Measurements from ENCODE around the gene SEMA6A. TPM values are rescaled to one million over a fixed set of nuclear protein-coding genes. Genes with fewer than 3 reads are reported as not detected.

The SEMA6A gene
- total RNA-seq, 1 donor from 2014 or later = 17.8 TPM

GRCh38 chr5:116518423-116518822 is 56.2 kb downstream of the SEMA6A start:
- no peaks in the 10 kb centered on the region for H3K36me3 ChIP-seq
- no peaks in the 10 kb centered on the region for H3K27me3 ChIP-seq
- no peaks in the 10 kb centered on the region for H3K9me3 ChIP-seq
- no peak for DNase-seq (ENCODE audit: low spot score in 2 of 2)
- TF ChIP-seq, protein P1, sequence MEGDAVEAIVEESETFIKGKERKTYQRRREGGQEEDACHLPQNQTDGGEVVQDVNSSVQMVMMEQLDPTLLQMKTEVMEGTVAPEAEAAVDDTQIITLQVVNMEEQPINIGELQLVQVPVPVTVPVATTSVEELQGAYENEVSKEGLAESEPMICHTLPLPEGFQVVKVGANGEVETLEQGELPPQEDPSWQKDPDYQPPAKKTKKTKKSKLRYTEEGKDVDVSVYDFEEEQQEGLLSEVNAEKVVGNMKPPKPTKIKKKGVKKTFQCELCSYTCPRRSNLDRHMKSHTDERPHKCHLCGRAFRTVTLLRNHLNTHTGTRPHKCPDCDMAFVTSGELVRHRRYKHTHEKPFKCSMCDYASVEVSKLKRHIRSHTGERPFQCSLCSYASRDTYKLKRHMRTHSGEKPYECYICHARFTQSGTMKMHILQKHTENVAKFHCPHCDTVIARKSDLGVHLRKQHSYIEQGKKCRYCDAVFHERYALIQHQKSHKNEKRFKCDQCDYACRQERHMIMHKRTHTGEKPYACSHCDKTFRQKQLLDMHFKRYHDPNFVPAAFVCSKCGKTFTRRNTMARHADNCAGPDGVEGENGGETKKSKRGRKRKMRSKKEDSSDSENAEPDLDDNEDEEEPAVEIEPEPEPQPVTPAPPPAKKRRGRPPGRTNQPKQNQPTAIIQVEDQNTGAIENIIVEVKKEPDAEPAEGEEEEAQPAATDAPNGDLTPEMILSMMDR (IDR thresholded peaks at IDR 0.05) = no peak
- H3K4me1 ChIP-seq = no peaks in the 10 kb centered on the region
- intact Hi-C loops (cut with DNase I) = no loop called here
- no peak overlapping the region for H3K27ac ChIP-seq
- no peak overlapping the region for H3K4me3 ChIP-seq

- no peak for DNase-seq (ENCODE audit: low spot score in 2 of 2)
- Histone ChIP-seq H3K36me3 (no peaks in the 10 kb centered on the region), H3K27ac (no peak overlapping the region), H3K4me1 (no peaks in the 10 kb centered on the region), H3K9me3 (no peaks in the 10 kb centered on the region), H3K27me3 (no peaks in the 10 kb centered on the region), H3K4me3 (no peak overlapping the region)
- TF ChIP-seq, protein P1 (IDR thresholded peaks at IDR 0.05) = no peak
- intact Hi-C loops (cut with DNase I) = no loop called here
Observed at GRCh38 chr5:116517488-116517887, 57.1 kb downstream of the SEMA6A start.

- Histone ChIP-seq H3K27ac (no peak overlapping the region), H3K36me3 (no peaks in the 10 kb centered on the region), H3K4me1 (no peaks in the 10 kb centered on the region), H3K9me3 (no peaks in the 10 kb centered on the region), H3K27me3 (no peaks in the 10 kb centered on the region), H3K4me3 (no peak overlapping the region)
- TF ChIP-seq, protein P1 (IDR thresholded peaks at IDR 0.05) = no peak
- intact Hi-C loops (cut with DNase I) = no loop called here
- DNase-seq (ENCODE audit: low spot score in 2 of 2) = no peak
Observed at GRCh38 chr5:116516021-116516420, 58.6 kb downstream of the SEMA6A start.

GRCh38 chr5:116514421-116514970 is 60.1 kb downstream of the SEMA6A start:
- no peak for DNase-seq (ENCODE audit: low spot score in 2 of 2)
- H3K4me1 ChIP-seq = no peaks in the 10 kb centered on the region
- H3K27me3 ChIP-seq = no peaks in the 10 kb centered on the region
- H3K36me3 ChIP-seq = no peaks in the 10 kb centered on the region
- TF ChIP-seq, protein P1 (IDR thresholded peaks at IDR 0.05) = no peak
- H3K9me3 ChIP-seq = no peaks in the 10 kb centered on the region
- no peak overlapping the region for H3K4me3 ChIP-seq
- intact Hi-C loops (cut with DNase I) = no loop called here
- H3K27ac ChIP-seq = no peak overlapping the region

GRCh38 chr5:116510517-116510916 is 64.1 kb downstream of the SEMA6A start:
- no peak for DNase-seq (ENCODE audit: low spot score in 2 of 2)
- H3K27me3 ChIP-seq = no peaks in the 10 kb centered on the region
- no peak overlapping the region for H3K27ac ChIP-seq
- no peaks in the 10 kb centered on the region for H3K9me3 ChIP-seq
- TF ChIP-seq, protein P1 (IDR thresholded peaks at IDR 0.05) = no peak
- intact Hi-C loops (cut with DNase I) = no loop called here
- H3K4me3 ChIP-seq = no peak overlapping the region
- no peaks in the 10 kb centered on the region for H3K4me1 ChIP-seq
- no peaks in the 10 kb centered on the region for H3K36me3 ChIP-seq

Data from ascending aorta (tissue), 2 donors.